Mucosa of stomach (tissue), 1 donor: ENCODE results near the gene CASK.
"Not testable (repeated sequence)": the region's sequence is repeated elsewhere in the genome, so short reads cannot be mapped to it uniquely, and the experiment has no call there.

Experiments
- H3K27me3 ChIP-seq: one replicate; pipeline ENCODE4 v1.7.0; 2013; ENCODE audit warnings: mild to moderate bottlenecking, low read length; ENCODE audit not compliant: control insufficient read depth, insufficient read depth
- H3K36me3 ChIP-seq: one replicate; pipeline ENCODE4 v1.7.0; 2013; ENCODE audit warnings: low read length; ENCODE audit not compliant: control insufficient read depth, insufficient read depth
- H3K4me1 ChIP-seq: one replicate; pipeline ENCODE4 v1.7.0; 2013; ENCODE audit warnings: mild to moderate bottlenecking, low read length; ENCODE audit not compliant: control insufficient read depth, insufficient read depth
- H3K4me3 ChIP-seq: one replicate; pipeline ENCODE4 v1.7.0; 2013; ENCODE audit warnings: low read length
- H3K9ac ChIP-seq: one replicate; pipeline ENCODE4 v1.7.0; 2013; ENCODE audit warnings: mild to moderate bottlenecking, low read length, moderate library complexity
- H3K9me3 ChIP-seq: one replicate; pipeline ENCODE4 v1.7.0; 2013; ENCODE audit warnings: mild to moderate bottlenecking, low read length, moderate library complexity; ENCODE audit not compliant: control insufficient read depth
- donor health status: Pancreatic carcinoma.

Gene CASK

DNA sequence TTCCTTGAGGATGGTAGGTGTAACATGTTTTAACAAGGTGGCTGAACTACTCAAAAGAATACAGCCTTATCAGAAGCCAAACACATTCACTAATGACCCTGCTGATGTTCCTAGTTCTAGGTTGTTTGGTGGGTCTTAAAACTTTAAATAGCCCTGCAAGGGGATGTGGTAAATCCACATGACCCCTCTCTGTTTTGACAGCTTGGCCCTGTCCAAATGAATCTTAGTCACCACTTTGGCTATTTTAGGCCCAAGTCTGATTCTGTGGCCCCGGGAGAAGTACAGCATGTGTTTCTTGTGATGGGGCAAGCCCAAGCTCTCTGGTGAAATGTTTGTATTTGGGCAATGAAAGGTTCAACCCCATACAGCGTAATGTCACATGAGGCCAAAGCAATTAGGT, 289.1 kb downstream of the CASK start:
- H3K36me3 ChIP-seq: no peaks in the 10 kb centered on the region
- H3K4me1 ChIP-seq: no peaks in the 10 kb centered on the region
- H3K4me3 ChIP-seq: no peak overlapping the region
- no peak overlapping the region for H3K9ac ChIP-seq
- no peaks in the 10 kb centered on the region for H3K9me3 ChIP-seq
- H3K27me3 ChIP-seq: no peaks in the 10 kb centered on the region

DNA sequence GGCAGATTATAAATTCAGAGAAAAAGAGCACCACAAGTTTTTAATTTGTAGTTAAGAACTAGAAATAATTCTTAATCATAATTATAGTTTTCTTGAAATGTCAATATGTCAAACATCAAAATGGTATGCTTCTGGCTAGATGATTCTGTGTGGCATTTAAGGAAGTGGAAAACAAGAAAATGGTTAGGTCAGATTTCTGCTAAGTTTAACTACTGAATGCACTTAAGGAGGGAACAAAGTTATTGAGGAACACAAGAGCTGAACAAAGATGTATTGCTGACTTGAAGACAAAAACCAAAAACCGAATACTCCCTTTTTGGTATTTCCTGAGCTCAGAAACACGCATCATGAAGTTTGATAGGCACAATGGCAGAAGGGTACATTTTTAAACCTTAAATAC, 293.3 kb downstream of the CASK start:
- H3K4me1 ChIP-seq: no peaks in the 10 kb centered on the region
- no peaks in the 10 kb centered on the region for H3K36me3 ChIP-seq
- H3K9me3 ChIP-seq: no peaks in the 10 kb centered on the region
- no peaks in the 10 kb centered on the region for H3K27me3 ChIP-seq
- H3K4me3 ChIP-seq: no peak overlapping the region
- H3K9ac ChIP-seq: no peak overlapping the region

DNA sequence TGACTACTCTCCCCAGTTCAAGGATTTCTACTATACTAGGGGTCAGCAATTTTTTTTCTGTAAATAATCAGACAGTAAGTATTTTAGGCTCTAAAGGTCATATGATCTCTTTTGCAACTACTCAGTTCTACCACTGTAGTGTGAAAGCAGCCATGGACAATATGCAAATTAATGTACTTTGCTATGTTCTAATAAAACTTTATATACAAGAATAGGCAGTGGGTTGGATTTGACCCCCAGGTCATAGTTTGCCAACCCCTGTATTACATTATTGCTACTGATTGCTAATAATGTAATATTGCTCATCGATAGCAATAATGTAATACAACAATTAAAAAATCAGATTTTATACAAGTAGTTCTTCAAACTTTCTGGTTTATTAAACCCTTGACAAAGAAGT, 293.8 kb downstream of the CASK start:
- H3K9me3 ChIP-seq: no peaks in the 10 kb centered on the region
- H3K36me3 ChIP-seq: no peaks in the 10 kb centered on the region
- no peak overlapping the region for H3K4me3 ChIP-seq
- no peak overlapping the region for H3K9ac ChIP-seq
- H3K4me1 ChIP-seq: no peaks in the 10 kb centered on the region
- no peaks in the 10 kb centered on the region for H3K27me3 ChIP-seq

- Histone ChIP-seq H3K4me1 (peaks cover 3% of the 10 kb centered on the region), H3K27me3 (no peaks in the 10 kb centered on the region), H3K4me3 (no peak overlapping the region), H3K36me3 (no peaks in the 10 kb centered on the region), H3K9ac (no peak overlapping the region), H3K9me3 (no peaks in the 10 kb centered on the region)
These were observed 302.1 kb downstream of the CASK start for GRCh38 chrX:41621222-41621723.

- H3K27me3 ChIP-seq: no peaks in the 10 kb centered on the region
- H3K36me3 ChIP-seq: no peaks in the 10 kb centered on the region
- H3K9ac ChIP-seq: no peak overlapping the region
- peaks cover 3% of the 10 kb centered on the region for H3K4me1 ChIP-seq
- H3K4me3 ChIP-seq: no peak overlapping the region
- H3K9me3 ChIP-seq: no peaks in the 10 kb centered on the region
These were observed 304.1 kb downstream of the CASK start for GRCh38 chrX:41619221-41619620.

DNA sequence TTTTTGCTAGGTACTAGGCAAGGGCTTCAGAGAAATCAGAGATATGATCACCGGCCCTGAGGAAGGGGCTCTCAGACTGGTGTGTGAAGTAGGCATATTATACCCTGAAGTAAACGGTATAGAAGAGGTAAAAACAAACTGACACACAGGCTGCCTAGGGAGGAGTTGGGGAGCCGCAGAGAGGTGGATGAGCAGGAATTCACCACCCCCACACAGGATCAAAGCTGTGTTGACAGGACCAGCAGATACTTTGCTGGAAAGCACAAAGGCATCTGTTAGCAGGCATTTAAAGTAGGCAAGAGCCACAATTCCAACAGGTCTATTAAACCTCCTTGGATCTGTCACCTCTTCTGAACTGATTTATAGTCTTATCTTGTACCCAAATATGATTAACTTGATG, 306.4 kb downstream of the CASK start:
- H3K9ac ChIP-seq: no peak overlapping the region
- H3K27me3 ChIP-seq: no peaks in the 10 kb centered on the region
- H3K36me3 ChIP-seq: no peaks in the 10 kb centered on the region
- H3K4me1 ChIP-seq: peaks cover 3% of the 10 kb centered on the region
- no peak overlapping the region for H3K4me3 ChIP-seq
- no peaks in the 10 kb centered on the region for H3K9me3 ChIP-seq

DNA sequence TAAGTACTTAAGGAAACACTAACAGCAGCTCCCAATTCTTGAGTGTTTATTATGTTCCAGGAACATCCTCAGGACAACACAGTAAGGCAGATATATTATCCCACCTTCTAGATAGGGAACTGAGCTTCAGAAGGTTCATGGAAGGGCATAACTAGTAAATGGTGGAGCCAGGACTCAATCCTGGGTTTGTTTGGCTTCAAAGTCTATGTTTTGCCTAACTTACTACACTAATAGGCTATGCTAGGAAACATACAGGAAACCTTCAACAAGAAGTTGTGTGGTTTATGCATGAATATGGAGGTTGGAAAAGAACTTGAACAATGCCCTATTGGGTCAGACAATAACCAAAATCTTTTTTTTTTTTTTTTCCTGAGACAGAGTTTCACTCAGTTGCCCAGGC, 307.1 kb downstream of the CASK start:
- no peaks in the 10 kb centered on the region for H3K36me3 ChIP-seq
- no peaks in the 10 kb centered on the region for H3K27me3 ChIP-seq

GRCh38 chrX:41608244-41608643, 315.1 kb downstream of the CASK start:
- Histone ChIP-seq H3K9ac (no peak overlapping the region), H3K4me3 (no peak overlapping the region), H3K4me1 (no peaks in the 10 kb centered on the region), H3K36me3 (no peaks in the 10 kb centered on the region), H3K27me3 (no peaks in the 10 kb centered on the region), H3K9me3 (no peaks in the 10 kb centered on the region)

More for the DNA sequence above, 307.1 kb downstream of the CASK start:
- Histone ChIP-seq H3K4me3 (no peak overlapping the region), H3K4me1 (peaks cover 2% of the 10 kb centered on the region), H3K9ac (no peak overlapping the region), H3K9me3 (no peaks in the 10 kb centered on the region)

GRCh38 chrX:41607264-41607832, 316.0 kb downstream of the CASK start:
- Histone ChIP-seq H3K27me3 (no peaks in the 10 kb centered on the region), H3K9ac (no peak overlapping the region), H3K4me3 (no peak overlapping the region), H3K9me3 (no peaks in the 10 kb centered on the region), H3K36me3 (no peaks in the 10 kb centered on the region), H3K4me1 (no peaks in the 10 kb centered on the region)

DNA sequence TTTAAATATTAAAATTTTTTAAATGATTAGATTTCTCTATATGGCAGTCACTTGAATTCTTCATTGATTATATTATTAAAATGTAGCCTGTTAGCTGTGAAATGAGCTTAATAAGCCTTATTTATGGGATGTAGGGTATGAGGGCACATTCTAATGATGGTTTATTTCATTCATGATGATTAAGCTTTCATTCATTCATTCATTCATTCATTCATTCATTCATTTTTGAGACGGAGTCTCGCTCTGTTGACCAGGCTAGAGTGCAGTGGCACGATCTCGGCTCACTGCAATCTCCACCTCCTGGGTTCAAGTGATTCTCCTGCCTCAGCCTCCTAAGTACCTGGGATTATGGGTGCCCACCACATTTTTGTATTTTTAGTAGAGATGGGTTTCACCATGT, 317.3 kb downstream of the CASK start:
- H3K4me3 ChIP-seq, H3K9me3 ChIP-seq, H3K9ac ChIP-seq, H3K4me1 ChIP-seq, H3K27me3 ChIP-seq, H3K36me3 ChIP-seq: not testable (repeated sequence)

DNA sequence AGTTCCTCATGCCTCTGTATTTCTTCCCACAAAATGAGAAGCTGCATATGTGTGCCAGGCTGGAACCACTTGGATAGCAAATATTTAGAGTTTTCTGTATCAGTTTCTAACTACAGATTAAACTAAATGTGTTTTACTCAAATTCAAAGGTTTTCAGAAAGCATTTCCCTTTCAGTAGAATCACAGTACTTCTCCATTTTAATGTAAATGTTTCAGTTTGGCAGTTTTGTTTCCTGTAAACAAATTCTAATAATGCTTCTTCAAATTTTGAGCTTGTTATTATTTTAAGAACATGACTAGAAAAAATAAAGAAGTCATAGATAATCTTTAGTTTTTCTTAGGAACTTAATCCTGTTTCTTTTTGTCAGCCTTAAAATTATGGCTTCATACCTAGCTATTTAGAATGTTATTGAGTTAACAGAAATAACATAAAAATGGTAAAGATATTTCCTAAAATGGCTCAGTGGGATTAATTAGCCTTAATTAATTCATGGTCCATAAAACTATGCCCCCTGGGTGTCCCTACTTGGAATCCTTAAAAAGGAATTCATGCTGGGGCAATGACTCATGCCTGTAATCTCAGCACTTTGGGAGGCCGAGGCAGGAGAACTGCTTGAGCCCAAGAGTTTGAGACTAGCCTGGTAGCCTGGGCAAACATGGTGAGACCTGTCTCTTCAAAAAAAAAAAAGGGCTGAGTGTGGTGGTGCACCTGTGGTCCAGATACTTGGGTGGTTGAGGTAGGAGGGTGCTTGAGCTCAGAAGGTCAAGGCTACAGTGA, 318.4 kb downstream of the CASK start:
- H3K9me3 ChIP-seq: no peaks in the 10 kb centered on the region
- H3K4me1 ChIP-seq: no peaks in the 10 kb centered on the region
- no peak overlapping the region for H3K9ac ChIP-seq
- H3K36me3 ChIP-seq: no peaks in the 10 kb centered on the region
- H3K27me3 ChIP-seq: no peaks in the 10 kb centered on the region
- no peak overlapping the region for H3K4me3 ChIP-seq

- Histone ChIP-seq H3K9ac (no peak overlapping the region), H3K4me3 (no peak overlapping the region), H3K27me3 (no peaks in the 10 kb centered on the region), H3K9me3 (no peaks in the 10 kb centered on the region), H3K4me1 (no peaks in the 10 kb centered on the region), H3K36me3 (no peaks in the 10 kb centered on the region)
These were observed 319.2 kb downstream of the CASK start for GRCh38 chrX:41604177-41604576.
